DOHH2 (cell line): ENCODE data around the gene SLC35E3.
A peak's percentile ranks its signal among the peaks of the same experiment; 100 is the strongest.

Experiments
- H3F3A ChIP-seq: fragments of 200-600 bp; sonication (generic), shearing (Covaris generic); 2 replicates; pipeline ENCODE4 v1.6.0; 2016; ENCODE audit warnings: antibody characterized with exemption, mild to moderate bottlenecking; ENCODE audit not compliant: control insufficient read depth, insufficient read depth
- H3K27ac ChIP-seq: fragments of 200-600 bp; sonication (generic); 2 replicates; pipeline ENCODE4 v1.5.1; 2014; ENCODE audit warnings: low read depth, mild to moderate bottlenecking, low read length, moderate library complexity
- H3K27me3 ChIP-seq: fragments of 200-600 bp; sonication (generic); 2 replicates; pipeline ENCODE4 v1.6.1; 2014; ENCODE audit warnings: mild to moderate bottlenecking, low read length, mixed read lengths; ENCODE audit not compliant: control insufficient read depth
- H3K36me3 ChIP-seq: fragments of 200-600 bp; sonication (generic); 2 replicates; pipeline ENCODE4 v1.6.1; 2014; ENCODE audit warnings: mild to moderate bottlenecking, low read length, moderate library complexity, mixed read lengths; ENCODE audit not compliant: control insufficient read depth
- H3K4me1 ChIP-seq: fragments of 200-600 bp; sonication (generic); 2 replicates; pipeline ENCODE4 v1.6.1; 2014; ENCODE audit warnings: mild to moderate bottlenecking, low read length, mixed read lengths; ENCODE audit not compliant: control insufficient read depth
- H3K4me2 ChIP-seq: fragments of 200-600 bp; sonication (generic); 2 replicates; pipeline ENCODE4 v1.6.0; 2014; ENCODE audit warnings: mild to moderate bottlenecking, low read length, moderate library complexity
- H3K4me3 ChIP-seq: fragments of 200-600 bp; sonication (generic); 2 replicates; pipeline ENCODE4 v1.5.1; 2014; ENCODE audit warnings: mild to moderate bottlenecking, low read length, mixed read lengths
- H3K79me2 ChIP-seq: fragments of 200-600 bp; sonication (generic); 2 replicates; pipeline ENCODE4 v1.6.1; 2014; ENCODE audit warnings: mild to moderate bottlenecking, low read length, mixed read lengths; ENCODE audit not compliant: control insufficient read depth
- H3K9me2 ChIP-seq: fragments of 200-600 bp; sonication (generic); replicated peaks from 2 replicates; pipeline ENCODE4 v1.6.1; 2014; ENCODE audit warnings: mild to moderate bottlenecking, low read length, mixed read lengths; ENCODE audit not compliant: control insufficient read depth
- H3K9me3 ChIP-seq: fragments of 200-600 bp; sonication (generic); 2 replicates; pipeline ENCODE4 v1.6.1; 2014; ENCODE audit warnings: antibody characterized with exemption, low read length, mixed read lengths; ENCODE audit not compliant: control insufficient read depth, insufficient read depth
- H4K20me1 ChIP-seq: fragments of 200-600 bp; sonication (generic); 2 replicates; pipeline ENCODE4 v1.6.0; 2014; ENCODE audit warnings: low read depth, mild to moderate bottlenecking, antibody characterized with exemption, low read length, moderate library complexity; ENCODE audit not compliant: control insufficient read depth, insufficient read depth
- CTCF ChIP-seq: fragments of 200-600 bp; sonication (generic); IDR thresholded peaks from one replicate; pipeline ENCODE4 v1.5.1; 2014; ENCODE audit warnings: antibody characterized with exemption, mild to moderate bottlenecking, low read depth, low read length; ENCODE audit not compliant: poor library complexity, severe bottlenecking
- EZH2phosphoT487 ChIP-seq: fragments of 200-600 bp; sonication (generic); IDR thresholded peaks from 2 replicates; pipeline ENCODE4 v1.6.1; 2017; ENCODE audit warnings: borderline replicate concordance, mild to moderate bottlenecking, antibody characterized with exemption, low read length, moderate library complexity, mixed read lengths

The SLC35E3 gene

GRCh38 chr12:68733661-68734071 is 12.3 kb upstream of the SLC35E3 start:
- TF ChIP-seq EZH2phosphoT487 (no peak), CTCF (no peak)
- no peaks in the 10 kb centered on the region for H3K79me2 ChIP-seq
- H3F3A ChIP-seq, result no peaks in the 10 kb centered on the region
- no peaks in the 10 kb centered on the region for H3K4me1 ChIP-seq
- H3K9me3 ChIP-seq, result no peaks in the 10 kb centered on the region
- peaks cover 80% of the 10 kb centered on the region for H3K36me3 ChIP-seq
- no peak overlapping the region for H3K27ac ChIP-seq
- H3K9me2 ChIP-seq, result no peaks in the 10 kb centered on the region
- no peaks in the 10 kb centered on the region for H3K27me3 ChIP-seq
- no peaks in the 10 kb centered on the region for H4K20me1 ChIP-seq
- H3K4me3 ChIP-seq, result no peak overlapping the region
- H3K4me2 ChIP-seq, result no peak overlapping the region

GRCh38 chr12:68739891-68740290 is 6.1 kb upstream of the SLC35E3 start:
- no peak overlapping the region for H3K4me3 ChIP-seq
- no peaks in the 10 kb centered on the region for H3K9me3 ChIP-seq
- H3K27me3 ChIP-seq, result no peaks in the 10 kb centered on the region
- no peak overlapping the region for H3K27ac ChIP-seq
- peaks cover 9% of the 10 kb centered on the region; the same call in 1 of the 2 replicates for H3K79me2 ChIP-seq
- peaks cover 22% of the 10 kb centered on the region for H3K4me1 ChIP-seq
- no peaks in the 10 kb centered on the region for H3K9me2 ChIP-seq
- peaks cover 24% of the 10 kb centered on the region for H3F3A ChIP-seq
- peaks cover 67% of the 10 kb centered on the region for H3K36me3 ChIP-seq
- no peak overlapping the region for H3K4me2 ChIP-seq
- H4K20me1 ChIP-seq, result no peaks in the 10 kb centered on the region
- TF ChIP-seq CTCF, result no peak
- no peak for TF ChIP-seq EZH2phosphoT487

GRCh38 chr12:68743356-68743755 is 2.6 kb upstream of the SLC35E3 start:
- H3K27me3 ChIP-seq, result no peaks in the 10 kb centered on the region
- TF ChIP-seq CTCF (no peak), EZH2phosphoT487 (no peak)
- H3K79me2 ChIP-seq, result peaks cover 32% of the 10 kb centered on the region
- peak overlapping the region; percentile 33 for H3K4me3 ChIP-seq
- peaks cover 36% of the 10 kb centered on the region for H3K4me1 ChIP-seq
- H3K9me3 ChIP-seq, result no peaks in the 10 kb centered on the region
- H3F3A ChIP-seq, result peaks cover 32% of the 10 kb centered on the region
- peak overlapping the region; percentile 57 for H3K4me2 ChIP-seq
- no peaks in the 10 kb centered on the region for H4K20me1 ChIP-seq
- H3K27ac ChIP-seq, result peak overlapping the region; percentile 84
- H3K9me2 ChIP-seq, result no peaks in the 10 kb centered on the region
- peaks cover 57% of the 10 kb centered on the region for H3K36me3 ChIP-seq

GRCh38 chr12:68745376-68745903 is 536 bp upstream of the SLC35E3 start:
- Histone ChIP-seq H3F3A (peaks cover 31% of the 10 kb centered on the region), H3K36me3 (peaks cover 69% of the 10 kb centered on the region), H3K4me3 (peak overlapping the region; percentile 99), H3K79me2 (peaks cover 53% of the 10 kb centered on the region), H3K4me2 (peak overlapping the region; percentile 93), H3K27me3 (no peaks in the 10 kb centered on the region), H3K9me3 (no peaks in the 10 kb centered on the region), H3K27ac (peak overlapping the region; percentile 84), H4K20me1 (no peaks in the 10 kb centered on the region), H3K9me2 (no peaks in the 10 kb centered on the region), H3K4me1 (peaks cover 56% of the 10 kb centered on the region)
- no peak for TF ChIP-seq EZH2phosphoT487
- no peak for TF ChIP-seq CTCF
